SK-N-SH (cell line): ENCODE measurements around the gene RAB3IL1. TPM values are rescaled to one million over a fixed set of nuclear protein-coding genes. Genes with fewer than 3 reads are reported as not detected.

Experiments
- CTCF ChIA-PET: fragments of 300-600, 350-600 bp; formaldehyde crosslinking; extraction: SDS; loops from one replicate; lab custom pipeline; 2021; lab: Yijun Ruan, JAX
- POLR2A ChIA-PET: fragments of 350-600 bp; sonication (Branson Sonifier 250); formaldehyde crosslinking; extraction: SDS; loops from one replicate; lab custom pipeline; 2020; ENCODE audit warnings: antibody characterized with exemption, inconsistent platforms; lab: Yijun Ruan, JAX
- DNase-seq: peaks from one replicate; pipeline ENCODE4 v3.0.0; 2012
- H2AFZ ChIP-seq: fragments of 200-600 bp; sonication (generic); 2 replicates; pipeline ENCODE4 v1.8.1; 2016; ENCODE audit warnings: antibody characterized with exemption, mild to moderate bottlenecking, low read depth
- H3F3A ChIP-seq: fragments of 200-600 bp; sonication (generic); replicated peaks from 2 replicates; pipeline ENCODE3; 2016; ENCODE audit warnings: antibody characterized with exemption, mild to moderate bottlenecking; ENCODE audit not compliant: insufficient read depth
- H3K27ac ChIP-seq, 2 experiments: fragments of 200-500 bp in 1 of 2; fragments of 200-600 bp in 1 of 2; sonication (Bioruptor generic) in 1 of 2; sonication (generic), shearing (Covaris generic) in 1 of 2; 2 replicates each; pipeline versions ENCODE4 v1.5.1 to v1.6.1; 2014 to 2016; ENCODE audit warnings: low read depth in 2 of 2, inconsistent platforms in 1 of 2, low read length in 1 of 2, mild to moderate bottlenecking in 1 of 2, mixed read lengths in 1 of 2
- H3K27me3 ChIP-seq: fragments of 200-600 bp; sonication (generic), shearing (Covaris generic); 2 replicates; pipeline ENCODE4 v1.6.1; 2016; ENCODE audit warnings: mixed run types; ENCODE audit not compliant: insufficient read depth
- H3K36me3 ChIP-seq, 2 experiments: fragments of 200-500 bp in 1 of 2; fragments of 200-600 bp in 1 of 2; sonication (Bioruptor generic) in 1 of 2; sonication (generic) in 1 of 2; replicated peaks in 1 of 2; 2 replicates each; pipeline versions ENCODE3 to v1.5.1; 2014 to 2016; ENCODE audit warnings: low read length in 1 of 2, mild to moderate bottlenecking in 1 of 2; ENCODE audit not compliant: insufficient read depth in 2 of 2, control insufficient read depth in 1 of 2
- H3K4me1 ChIP-seq, 2 experiments: fragments of 200-500 bp in 1 of 2; fragments of 200-600 bp in 1 of 2; sonication (Bioruptor generic) in 1 of 2; sonication (generic), shearing (Covaris generic) in 1 of 2; 2 replicates each; pipeline versions ENCODE4 v1.5.1 to v1.6.1; 2014 to 2016; ENCODE audit warnings: low read depth in 1 of 2, low read length in 1 of 2, mixed run types in 1 of 2; ENCODE audit not compliant: insufficient read depth in 2 of 2, control insufficient read depth in 1 of 2
- H3K4me2 ChIP-seq: fragments of 200-600 bp; sonication (generic), shearing (Covaris generic); 2 replicates; pipeline ENCODE4 v1.6.1; 2017; ENCODE audit warnings: mixed run types
- H3K4me3 ChIP-seq, 2 experiments: fragments of 200-500 bp in 1 of 2; fragments of 200-600 bp in 1 of 2; sonication (Bioruptor generic) in 1 of 2; sonication (generic), shearing (Covaris generic) in 1 of 2; 2 replicates each; pipeline versions ENCODE4 v1.5.1 to v1.8.1; 2014 to 2016; ENCODE audit warnings: low read depth in 2 of 2, inconsistent platforms in 1 of 2, low read length in 1 of 2, mild to moderate bottlenecking in 1 of 2, mixed read lengths in 1 of 2, moderate library complexity in 1 of 2
- H3K79me2 ChIP-seq: fragments of 200-600 bp; sonication (generic); 2 replicates; pipeline ENCODE4 v1.8.1; 2017; ENCODE audit warnings: mild to moderate bottlenecking; ENCODE audit not compliant: insufficient read depth
- H3K9ac ChIP-seq: fragments of 200-600 bp; sonication (generic); 2 replicates; pipeline ENCODE4 v1.6.1; 2017; ENCODE audit warnings: mixed run types
- H3K9me2 ChIP-seq: fragments of 200-600 bp; sonication (generic); 2 replicates; pipeline ENCODE4 v1.6.1; 2017; ENCODE audit warnings: mixed run types
- H3K9me3 ChIP-seq: fragments of 200-600 bp; sonication (generic); 2 replicates; pipeline ENCODE4 v1.6.1; 2017; ENCODE audit warnings: mixed run types, mild to moderate bottlenecking, moderate library complexity
- H4K20me1 ChIP-seq: fragments of 200-600 bp; sonication (generic); 2 replicates; pipeline ENCODE4 v1.6.1; 2017; ENCODE audit warnings: mild to moderate bottlenecking, mixed run types; ENCODE audit not compliant: insufficient read depth
- CTCF ChIP-seq: fragments of 200-600 bp; sonication (generic); IDR thresholded peaks from 2 replicates; pipeline ENCODE4 v1.6.1; 2017; ENCODE audit warnings: antibody characterized with exemption, mild to moderate bottlenecking, moderate library complexity
- EP300 ChIP-seq, 2 experiments: IDR thresholded peaks; 2 replicates each; pipeline versions ENCODE4 v1.4.0 to v1.6.1; 2012; ENCODE audit warnings: borderline replicate concordance in 1 of 2, low read depth in 1 of 2, low read length in 1 of 2
- EZH2phosphoT487 ChIP-seq: fragments of 200-600 bp; sonication (generic); IDR thresholded peaks from 2 replicates; pipeline ENCODE4 v1.6.1; 2017; ENCODE audit warnings: low read depth, mixed run types, mild to moderate bottlenecking, antibody characterized with exemption, moderate library complexity, borderline replicate concordance
- FOXJ3 ChIP-seq: sonication (generic); formaldehyde crosslinking; IDR thresholded peaks from 2 replicates; pipeline ENCODE4 v1.5.1; 2020; ENCODE audit warnings: mild to moderate bottlenecking, missing genetic modification reagents
- FOXM1 ChIP-seq: IDR thresholded peaks from 2 replicates; pipeline ENCODE4 v1.4.0; 2012; ENCODE audit warnings: low read depth, mild to moderate bottlenecking
- GABPA ChIP-seq: IDR thresholded peaks from 2 replicates; pipeline ENCODE4 v1.4.0; 2012; ENCODE audit warnings: low read depth, mild to moderate bottlenecking
- GATA2 ChIP-seq: sonication (generic); formaldehyde crosslinking; IDR thresholded peaks from 2 replicates; pipeline ENCODE4 v1.5.0; 2020; ENCODE audit warnings: mild to moderate bottlenecking, missing genetic modification reagents
- IRF3 ChIP-seq: fragments of 150-350 bp; IDR thresholded peaks from 2 replicates; pipeline ENCODE4 v1.6.1; 2016; ENCODE audit warnings: mild to moderate bottlenecking, low read depth, low read length
- MEF2A ChIP-seq: IDR thresholded peaks from 2 replicates; pipeline ENCODE4 v1.4.0; 2012; ENCODE audit warnings: low read depth, borderline replicate concordance
- MXI1 ChIP-seq: IDR thresholded peaks from 2 replicates; pipeline ENCODE4 v1.6.1; 2012; ENCODE audit warnings: mild to moderate bottlenecking, low read depth, low read length, improper control_type of control experiment
- NFIC ChIP-seq: IDR thresholded peaks from 2 replicates; pipeline ENCODE4 v1.4.0; 2012; ENCODE audit warnings: borderline replicate concordance
- RAD21 ChIP-seq: IDR thresholded peaks from 2 replicates; pipeline ENCODE4 v1.6.1; 2012; ENCODE audit warnings: mild to moderate bottlenecking, low read length
- RCOR1 ChIP-seq: fragments of 150-350 bp; IDR thresholded peaks from 2 replicates; pipeline ENCODE4 v1.6.1; 2017; ENCODE audit warnings: antibody characterized with exemption, low read length
- REST ChIP-seq: IDR thresholded peaks from 2 replicates; pipeline ENCODE4 v1.6.1; 2012; ENCODE audit warnings: mild to moderate bottlenecking, low read depth, low read length, moderate library complexity
- RFX5 ChIP-seq: IDR thresholded peaks from 2 replicates; pipeline ENCODE4 v1.6.1; 2012; ENCODE audit warnings: mild to moderate bottlenecking, improper control_type of control experiment, low read length
- TEAD4 ChIP-seq: IDR thresholded peaks from 2 replicates; pipeline ENCODE4 v1.4.0; 2012; ENCODE audit warnings: mild to moderate bottlenecking, borderline replicate concordance; ENCODE audit not compliant: insufficient read depth
- USF1 ChIP-seq: IDR thresholded peaks from 2 replicates; pipeline ENCODE4 v1.4.0; 2012; ENCODE audit warnings: low read depth, borderline replicate concordance
- USF2 ChIP-seq: fragments of 150-350 bp; IDR thresholded peaks from 2 replicates; pipeline ENCODE4 v1.6.1; 2017; ENCODE audit warnings: antibody characterized with exemption, low read length, low read depth, borderline replicate concordance
- YY1 ChIP-seq: IDR thresholded peaks from 2 replicates; pipeline ENCODE4 v1.4.0; 2012; ENCODE audit warnings: low read depth, mild to moderate bottlenecking
- ZBTB33 ChIP-seq: IDR thresholded peaks from 2 replicates; pipeline ENCODE4 v1.4.0; 2012; ENCODE audit warnings: low read depth, borderline replicate concordance
- WGBS: methylation state at CpG from one replicate; pipeline ENCODE4 v1.1.6; 2017; ENCODE audit warnings: low lambda C conversion rate; 5-methylcytosine and 5-hydroxymethylcytosine counted together
- polyA plus RNA-seq, 3 experiments: library from polyadenylated mRNA; depleted of rRNA; stranded (reverse); fragments of >200 nt; gene quantifications; 2 replicates each; pipeline ENCODE4 v1.2.3, GENCODE V29; 2012

RAB3IL1 gene
- polyA plus RNA-seq, 1 of the 3 experiments (the other 2 are of a cell fraction) = 10.2 TPM

- Histone ChIP-seq H3K9me3 (no peaks in the 10 kb centered on the region), H3K4me2 (peak overlapping the region; percentile 20; the same call in 1 of the 2 replicates), H2AFZ (peak overlapping the region; percentile 60), H3K36me3 (no peaks in the 10 kb centered on the region), H3K79me2 (no peaks in the 10 kb centered on the region), H4K20me1 (no peaks in the 10 kb centered on the region), H3K27me3 (no peaks in the 10 kb centered on the region), H3K27ac (peak overlapping the region; percentile 43 to 82), H3K4me1 (peaks cover 11 to 18% of the 10 kb centered on the region in 2 experiments; a peak in 2 of 4 replicates), H3K9ac (no peak overlapping the region), H3K9me2 (no peaks in the 10 kb centered on the region), H3F3A (peaks cover 3% of the 10 kb centered on the region), H3K4me3 (no peak overlapping the region)
- 33% methylated on average over 8 of the region's 9 CpGs for WGBS
- ChIA-PET POLR2A (interaction anchor here (0.6 to 4.0 kb wide), 14 partner anchors 9 to 168 kb away, joined by 3 to 76 read pairs (median 6); partner anchors contain the start of genes FEN1, FTH1 and TMEM258), CTCF (interaction anchor here (0.6 to 10.4 kb wide), 19 partner anchors 12 to 158 kb away, joined by 3 to 543 read pairs (median 5); partner anchors contain the start of genes FADS3, FEN1 and FTH1)
- DNase-seq = peak; percentile 93
- TF ChIP-seq RCOR1 (0 out of 2 replicates have a peak, but pooled peaks have one; percentile 44), MXI1 (peak; percentile 47; the same call in 1 of the 2 replicates), RFX5 (peak; percentile 91), ZBTB33 (no peak), GATA2 (CRISPR knock-in tag) (peak; percentile 45; the same call in 1 of the 2 replicates), USF2 (no peak), REST (no peak), TEAD4 (no peak), FOXM1 (no peak), IRF3 (no peak), GABPA (no peak), FOXJ3 (no peak), EP300 (IDR thresholded peaks at IDR 0.05; ENCODE audit: borderline replicate concordance in 1 of 2, low read depth in 1 of 2, low read length in 1 of 2) (peak in 1 of 2 experiments; percentile 48; a peak in 2 of 4 replicates), CTCF (no peak), USF1 (no peak), EZH2phosphoT487 (no peak), YY1 (no peak), NFIC (no peak), RAD21 (no peak), MEF2A (no peak)
Measured at GRCh38 chr11:61949169-61950034, 32.0 kb upstream of the RAB3IL1 start.
